A549 (cell line): ENCODE measurements around the gene HRH4. TPM values are rescaled to one million over a fixed set of nuclear protein-coding genes. Genes with fewer than 3 reads are reported as not detected.

Experiments used
- ATAC-seq, 2 experiments: fragments of 200-7000 bp in 1 of 2; fragments of >200 bp in 1 of 2; cut with Nextera tagmentation in 1 of 2; cut with Tn5 transposase in 1 of 2; 3 replicates each; pipeline versions ENCODE4 v1.8.0 to v1.9.1; 2018 to 2020; ENCODE audit warnings: mild to moderate bottlenecking in 1 of 2, moderate library complexity in 1 of 2
- CTCF ChIA-PET: fragments of 300-600 bp; sonication (Branson Sonifier 250); formaldehyde crosslinking; extraction: SDS; loops from one replicate; lab custom pipeline; 2021; ENCODE audit warnings: antibody characterized with exemption, inconsistent platforms; lab: Yijun Ruan, JAX
- POLR2A ChIA-PET: fragments of 350-600 bp; formaldehyde crosslinking; extraction: SDS; loops from one replicate; lab custom pipeline; 2021; ENCODE audit warnings: antibody characterized with exemption, inconsistent platforms; lab: Yijun Ruan, JAX
- DNase-seq, 2 experiments: peaks; one replicate each; pipeline versions ENCODE4 v3.0.0 to v3.0.0-alpha.2; 2011 to 2016; ENCODE audit warnings: low read depth in 1 of 2, low spot score in 1 of 2
- FAIRE-seq: peaks from 2 replicates; lab custom pipeline; 2011; peaks lifted over from hg19 to GRCh38; lab: Jason Lieb, UNC
- H3K27ac ChIP-seq, 2 experiments: fragments of >200 bp; sonication (Bioruptor Twin); formaldehyde crosslinking; 3 replicates each; pipeline ENCODE4 v1.5.1; 2016 to 2017
- H3K4me1 ChIP-seq: fragments of >200 bp; sonication (Bioruptor Twin); formaldehyde crosslinking; 3 replicates; pipeline ENCODE4 v1.6.1; 2016
- H3K4me2 ChIP-seq: fragments of >200 bp; sonication (Bioruptor Twin); formaldehyde crosslinking; 3 replicates; pipeline ENCODE4 v1.6.1; 2016
- H3K4me3 ChIP-seq: fragments of >200 bp; sonication (Bioruptor Twin); formaldehyde crosslinking; 3 replicates; pipeline ENCODE4 v1.5.1; 2016
- H3K9me3 ChIP-seq: fragments of >200 bp; sonication (Bioruptor Twin); formaldehyde crosslinking; 3 replicates; pipeline ENCODE4 v1.6.1; 2016
- CBX2 ChIP-seq: fragments of 200-600 bp; sonication (generic); IDR thresholded peaks from 2 replicates; pipeline ENCODE4 v1.6.1; 2016; ENCODE audit warnings: low read depth, mild to moderate bottlenecking, borderline replicate concordance
- CHD2 ChIP-seq: fragments of 150-350 bp; IDR thresholded peaks from 2 replicates; pipeline ENCODE4 v1.6.1; 2014; ENCODE audit warnings: low read length; ENCODE audit not compliant: partially characterized antibody
- EHF ChIP-seq: fragments of 250-450 bp; sonication (Bioruptor Pico); IDR thresholded peaks from 2 replicates; pipeline ENCODE4 v1.5.0; 2020; ENCODE audit warnings: mild to moderate bottlenecking
- ESRRA ChIP-seq: fragments of 150-350 bp; IDR thresholded peaks from 2 replicates; pipeline ENCODE4 v1.6.1; 2014; ENCODE audit warnings: mild to moderate bottlenecking, low read length, borderline replicate concordance
- GATA3 ChIP-seq: IDR thresholded peaks from 2 replicates; pipeline ENCODE4 v1.6.1; 2012; ENCODE audit warnings: borderline replicate concordance
- HDAC2 ChIP-seq: fragments of 200-600 bp; sonication (generic); IDR thresholded peaks from 2 replicates; pipeline ENCODE4 v1.6.1; 2016
- HOXB5 ChIP-seq: fragments of 250-450 bp; sonication (Bioruptor Pico); IDR thresholded peaks from 2 replicates; pipeline ENCODE4 v1.5.0; 2020; ENCODE audit warnings: mild to moderate bottlenecking, moderate library complexity
- JUNB ChIP-seq: fragments of >200 bp; sonication (Bioruptor Twin); formaldehyde crosslinking; IDR thresholded peaks from 2 replicates; pipeline ENCODE4 v1.6.1; 2016
- KDM1A ChIP-seq: fragments of 200-600 bp; sonication (generic); IDR thresholded peaks from 2 replicates; pipeline ENCODE4 v1.6.1; 2016; ENCODE audit warnings: low read depth, mild to moderate bottlenecking
- NR3C1 ChIP-seq: fragments of >200 bp; sonication (Bioruptor Twin); formaldehyde crosslinking; IDR thresholded peaks from 3 replicates; pipeline ENCODE4 v1.6.1; 2017
- POLR2AphosphoS2 ChIP-seq: conservative IDR thresholded peaks from 2 replicates; pipeline ENCODE4 v1.6.1; 2012; ENCODE audit warnings: low read length, improper control_type of control experiment, inconsistent platforms
- RNF2 ChIP-seq: fragments of 200-600 bp; sonication (generic); IDR thresholded peaks from 2 replicates; pipeline ENCODE4 v1.6.1; 2016; ENCODE audit warnings: low read depth, mild to moderate bottlenecking, antibody characterized with exemption, moderate library complexity, borderline replicate concordance
- SMC3 ChIP-seq: fragments of >200 bp; sonication (Bioruptor Twin); formaldehyde crosslinking; IDR thresholded peaks from 3 replicates; pipeline ENCODE4 v1.6.1; 2018; ENCODE audit warnings: inconsistent platforms
- TFCP2L1 ChIP-seq: fragments of 250-450 bp; sonication (Bioruptor Pico); IDR thresholded peaks from 2 replicates; pipeline ENCODE4 v1.5.0; 2021; ENCODE audit warnings: mild to moderate bottlenecking
- ZSCAN20 ChIP-seq: fragments of 250-450 bp; sonication (Bioruptor Pico); IDR thresholded peaks from 2 replicates; pipeline ENCODE4 v1.8.0; 2022; ENCODE audit warnings: mild to moderate bottlenecking, moderate library complexity
- WGBS: methylation state at CpG from one replicate; pipeline ENCODE4 v1.1.6; 2017; ENCODE audit errors: missing lambda C conversion rate; 5-methylcytosine and 5-hydroxymethylcytosine counted together
- polyA plus RNA-seq, 4 experiments: library from polyadenylated mRNA; depleted of rRNA in 3 of 4; stranded (reverse); fragments of >200 nt; fragmentation: RNase III in 1 of 4; extraction: RNeasy Plus Mini Kit Qiagen cat#74134 plus additional on column Dnase treatment in 1 of 4; gene quantifications; 2 replicates in 3 of 4; 3 replicates in 1 of 4; pipeline ENCODE4 v1.2.3, GENCODE V29; 2011 to 2017
- TF ChIP-seq, protein P1 (sequence below): IDR thresholded peaks from 2 replicates; pipeline ENCODE4 v1.6.1; 2012; ENCODE audit warnings: low read depth, borderline replicate concordance
- TF ChIP-seq, protein P2 (sequence below): fragments of >200 bp; sonication (Bioruptor Twin); formaldehyde crosslinking; IDR thresholded peaks from 2 replicates; pipeline ENCODE4 v1.6.1; 2016
- TF ChIP-seq, protein P3 (sequence below): fragments of >200 bp; sonication (Bioruptor Twin); formaldehyde crosslinking; IDR thresholded peaks from 3 replicates; pipeline ENCODE4 v1.6.1; 2016
- TF ChIP-seq, protein P4 (sequence below): IDR thresholded peaks from 2 replicates; pipeline ENCODE4 v1.6.1; 2012
- TF ChIP-seq, protein P5 (sequence below): fragments of 150-350 bp; IDR thresholded peaks from 2 replicates; pipeline ENCODE4 v1.6.1; 2014; ENCODE audit warnings: low read depth, mild to moderate bottlenecking, low read length

Gene HRH4
- polyA plus RNA-seq, 2 of the 4 experiments (the other 2 are of a cell fraction): 0.04 to 0.08 TPM

DNA sequence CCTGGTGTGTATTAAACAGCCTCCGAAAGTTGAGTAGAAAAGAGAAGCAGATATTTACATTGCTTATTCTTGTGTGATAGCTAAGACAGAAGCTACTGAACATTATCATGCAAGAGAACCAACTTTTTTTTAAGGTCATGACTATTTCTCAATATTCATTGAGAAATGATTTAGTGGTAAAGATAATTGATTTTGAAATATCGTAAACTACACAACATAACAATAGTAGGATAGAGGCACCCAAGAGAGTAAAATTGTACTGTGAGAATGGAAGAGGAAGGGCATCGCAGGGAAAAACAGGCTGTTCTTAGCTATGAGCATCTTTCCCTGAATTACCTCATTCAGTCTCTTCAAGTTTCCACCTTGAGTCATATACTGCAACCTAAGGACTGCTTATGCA lies 25.2 kb downstream of the HRH4 start:
- Histone ChIP-seq H3K4me2 (no peak overlapping the region), H3K4me1 (no peaks in the 10 kb centered on the region), H3K4me3 (no peak overlapping the region), H3K9me3 (no peaks in the 10 kb centered on the region), H3K27ac (no peak overlapping the region)
- WGBS: 85% methylated on average over 3 of the region's 3 CpGs
- POLR2A ChIA-PET: no interaction called here
- no peak for FAIRE-seq
- no peak for ATAC-seq
- no peak for DNase-seq
- CTCF ChIA-PET: interaction anchor here (0.9 to 6.1 kb wide), 2 partner anchors 126 to 241 kb away, joined by 3 to 57 read pairs; no protein-coding TSS in a partner anchor
- no peak for TF ChIP-seq SMC3
- TF ChIP-seq, protein P1, sequence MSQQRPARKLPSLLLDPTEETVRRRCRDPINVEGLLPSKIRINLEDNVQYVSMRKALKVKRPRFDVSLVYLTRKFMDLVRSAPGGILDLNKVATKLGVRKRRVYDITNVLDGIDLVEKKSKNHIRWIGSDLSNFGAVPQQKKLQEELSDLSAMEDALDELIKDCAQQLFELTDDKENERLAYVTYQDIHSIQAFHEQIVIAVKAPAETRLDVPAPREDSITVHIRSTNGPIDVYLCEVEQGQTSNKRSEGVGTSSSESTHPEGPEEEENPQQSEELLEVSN: no peak
- TF ChIP-seq, protein P2, sequence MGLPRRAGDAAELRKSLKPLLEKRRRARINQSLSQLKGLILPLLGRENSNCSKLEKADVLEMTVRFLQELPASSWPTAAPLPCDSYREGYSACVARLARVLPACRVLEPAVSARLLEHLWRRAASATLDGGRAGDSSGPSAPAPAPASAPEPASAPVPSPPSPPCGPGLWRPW: no peak
- no peak for TF ChIP-seq CHD2
- TF ChIP-seq, protein P3, sequence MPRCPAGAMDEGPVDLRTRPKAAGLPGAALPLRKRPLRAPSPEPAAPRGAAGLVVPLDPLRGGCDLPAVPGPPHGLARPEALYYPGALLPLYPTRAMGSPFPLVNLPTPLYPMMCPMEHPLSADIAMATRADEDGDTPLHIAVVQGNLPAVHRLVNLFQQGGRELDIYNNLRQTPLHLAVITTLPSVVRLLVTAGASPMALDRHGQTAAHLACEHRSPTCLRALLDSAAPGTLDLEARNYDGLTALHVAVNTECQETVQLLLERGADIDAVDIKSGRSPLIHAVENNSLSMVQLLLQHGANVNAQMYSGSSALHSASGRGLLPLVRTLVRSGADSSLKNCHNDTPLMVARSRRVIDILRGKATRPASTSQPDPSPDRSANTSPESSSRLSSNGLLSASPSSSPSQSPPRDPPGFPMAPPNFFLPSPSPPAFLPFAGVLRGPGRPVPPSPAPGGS: no peak
- TF ChIP-seq, protein P4, sequence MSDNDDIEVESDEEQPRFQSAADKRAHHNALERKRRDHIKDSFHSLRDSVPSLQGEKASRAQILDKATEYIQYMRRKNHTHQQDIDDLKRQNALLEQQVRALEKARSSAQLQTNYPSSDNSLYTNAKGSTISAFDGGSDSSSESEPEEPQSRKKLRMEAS: no peak

DNA sequence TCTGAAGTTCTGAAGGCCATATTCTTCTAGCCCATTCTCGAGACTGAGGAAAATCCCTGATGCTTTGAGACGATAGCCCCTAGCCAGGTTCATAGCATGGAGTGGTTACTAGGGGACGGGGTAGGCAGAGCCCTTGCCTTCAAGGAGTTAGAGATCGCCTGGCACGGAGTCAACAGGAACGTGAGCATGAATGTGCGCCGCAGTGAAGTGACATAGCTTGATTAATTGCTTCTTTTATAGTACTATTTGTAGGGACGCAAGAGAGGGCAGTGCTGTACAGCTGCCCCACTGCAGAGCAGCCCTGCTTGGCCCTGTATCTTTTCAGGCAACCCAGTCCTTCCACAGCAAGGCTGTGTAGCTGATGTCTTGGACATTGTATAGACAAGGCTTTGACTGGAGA lies 26.2 kb downstream of the HRH4 start:
- TF ChIP-seq NR3C1 (no peak), RNF2 (no peak), JUNB (no peak), HOXB5 (no peak), CBX2 (no peak), CHD2 (no peak), KDM1A (no peak), ZSCAN20 (CRISPR knock-in tag) (no peak), POLR2AphosphoS2 (no peak), SMC3 (no peak), GATA3 (no peak), ESRRA (no peak), TFCP2L1 (CRISPR knock-in tag) (no peak), EHF (CRISPR knock-in tag) (no peak), HDAC2 (no peak)
- TF ChIP-seq, protein P2: no peak
- TF ChIP-seq, protein P5, sequence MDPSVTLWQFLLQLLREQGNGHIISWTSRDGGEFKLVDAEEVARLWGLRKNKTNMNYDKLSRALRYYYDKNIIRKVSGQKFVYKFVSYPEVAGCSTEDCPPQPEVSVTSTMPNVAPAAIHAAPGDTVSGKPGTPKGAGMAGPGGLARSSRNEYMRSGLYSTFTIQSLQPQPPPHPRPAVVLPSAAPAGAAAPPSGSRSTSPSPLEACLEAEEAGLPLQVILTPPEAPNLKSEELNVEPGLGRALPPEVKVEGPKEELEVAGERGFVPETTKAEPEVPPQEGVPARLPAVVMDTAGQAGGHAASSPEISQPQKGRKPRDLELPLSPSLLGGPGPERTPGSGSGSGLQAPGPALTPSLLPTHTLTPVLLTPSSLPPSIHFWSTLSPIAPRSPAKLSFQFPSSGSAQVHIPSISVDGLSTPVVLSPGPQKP: no peak
- WGBS: 60% methylated on average over 8 of the region's 9 CpGs
- CTCF ChIA-PET: interaction anchor here (0.6 to 6.1 kb wide), 6 partner anchors 8 to 240 kb away, joined by 3 to 57 read pairs (median 3); no protein-coding TSS in a partner anchor
- POLR2A ChIA-PET: interaction anchor here (1.2 kb wide), 1 partner anchor 348 kb away, joined by 4 read pairs; the partner anchor contains the start of gene CABYR
- Histone ChIP-seq H3K9me3 (no peaks in the 10 kb centered on the region), H3K4me1 (no peaks in the 10 kb centered on the region), H3K4me2 (no peak overlapping the region), H3K27ac (no peak overlapping the region), H3K4me3 (no peak overlapping the region)
- FAIRE-seq: no peak
- no peak; a peak in 1 of 6 replicates for ATAC-seq
- DNase-seq: no peak
